GM12865 (cell line): ENCODE data around the gene SPC25.

ENCODE experiments used
- DNase-seq: peaks from one replicate; pipeline ENCODE4 v3.0.0; 2010; ENCODE audit warnings: low read depth
- H3K4me3 ChIP-seq: 2 replicates; pipeline ENCODE4 v1.5.1; 2011; ENCODE audit warnings: mild to moderate bottlenecking, low read depth, low read length, control low read depth
- CTCF ChIP-seq: IDR thresholded peaks from 2 replicates; pipeline ENCODE4 v1.5.1; 2011; ENCODE audit warnings: low read length, control low read depth, low read depth, inconsistent platforms; ENCODE audit not compliant: insufficient read depth; ENCODE audit errors: missing control alignments

The SPC25 gene

GRCh38 chr2:168821577-168821976 is 68.7 kb downstream of the SPC25 start:
- DNase-seq = no peak
- no peak overlapping the region for H3K4me3 ChIP-seq
- no peak for TF ChIP-seq CTCF
